SK-N-SH (cell line): ENCODE data around the gene CNTNAP2. TPM values are rescaled to one million over a fixed set of nuclear protein-coding genes. Genes with fewer than 3 reads are reported as not detected.

Source experiments
- CTCF ChIA-PET: fragments of 300-600, 350-600 bp; formaldehyde crosslinking; extraction: SDS; loops from one replicate; lab custom pipeline; 2021; lab: Yijun Ruan, JAX
- POLR2A ChIA-PET: fragments of 350-600 bp; sonication (Branson Sonifier 250); formaldehyde crosslinking; extraction: SDS; loops from one replicate; lab custom pipeline; 2020; ENCODE audit warnings: antibody characterized with exemption, inconsistent platforms; lab: Yijun Ruan, JAX
- DNase-seq: peaks from one replicate; pipeline ENCODE4 v3.0.0; 2012
- H2AFZ ChIP-seq: fragments of 200-600 bp; sonication (generic); 2 replicates; pipeline ENCODE4 v1.8.1; 2016; ENCODE audit warnings: antibody characterized with exemption, mild to moderate bottlenecking, low read depth
- H3F3A ChIP-seq: fragments of 200-600 bp; sonication (generic); replicated peaks from 2 replicates; pipeline ENCODE3; 2016; ENCODE audit warnings: antibody characterized with exemption, mild to moderate bottlenecking; ENCODE audit not compliant: insufficient read depth
- H3K27ac ChIP-seq, 2 experiments: fragments of 200-500 bp in 1 of 2; fragments of 200-600 bp in 1 of 2; sonication (Bioruptor generic) in 1 of 2; sonication (generic), shearing (Covaris generic) in 1 of 2; 2 replicates each; pipeline versions ENCODE4 v1.5.1 to v1.6.1; 2014 to 2016; ENCODE audit warnings: low read depth in 2 of 2, inconsistent platforms in 1 of 2, low read length in 1 of 2, mild to moderate bottlenecking in 1 of 2, mixed read lengths in 1 of 2
- H3K27me3 ChIP-seq: fragments of 200-600 bp; sonication (generic), shearing (Covaris generic); 2 replicates; pipeline ENCODE4 v1.6.1; 2016; ENCODE audit warnings: mixed run types; ENCODE audit not compliant: insufficient read depth
- H3K36me3 ChIP-seq, 2 experiments: fragments of 200-500 bp in 1 of 2; fragments of 200-600 bp in 1 of 2; sonication (Bioruptor generic) in 1 of 2; sonication (generic) in 1 of 2; replicated peaks in 1 of 2; 2 replicates each; pipeline versions ENCODE3 to v1.5.1; 2014 to 2016; ENCODE audit warnings: low read length in 1 of 2, mild to moderate bottlenecking in 1 of 2; ENCODE audit not compliant: insufficient read depth in 2 of 2, control insufficient read depth in 1 of 2
- H3K4me1 ChIP-seq, 2 experiments: fragments of 200-500 bp in 1 of 2; fragments of 200-600 bp in 1 of 2; sonication (Bioruptor generic) in 1 of 2; sonication (generic), shearing (Covaris generic) in 1 of 2; 2 replicates each; pipeline versions ENCODE4 v1.5.1 to v1.6.1; 2014 to 2016; ENCODE audit warnings: low read depth in 1 of 2, low read length in 1 of 2, mixed run types in 1 of 2; ENCODE audit not compliant: insufficient read depth in 2 of 2, control insufficient read depth in 1 of 2
- H3K4me2 ChIP-seq: fragments of 200-600 bp; sonication (generic), shearing (Covaris generic); 2 replicates; pipeline ENCODE4 v1.6.1; 2017; ENCODE audit warnings: mixed run types
- H3K4me3 ChIP-seq, 2 experiments: fragments of 200-500 bp in 1 of 2; fragments of 200-600 bp in 1 of 2; sonication (Bioruptor generic) in 1 of 2; sonication (generic), shearing (Covaris generic) in 1 of 2; 2 replicates each; pipeline versions ENCODE4 v1.5.1 to v1.8.1; 2014 to 2016; ENCODE audit warnings: low read depth in 2 of 2, inconsistent platforms in 1 of 2, low read length in 1 of 2, mild to moderate bottlenecking in 1 of 2, mixed read lengths in 1 of 2, moderate library complexity in 1 of 2
- H3K79me2 ChIP-seq: fragments of 200-600 bp; sonication (generic); 2 replicates; pipeline ENCODE4 v1.8.1; 2017; ENCODE audit warnings: mild to moderate bottlenecking; ENCODE audit not compliant: insufficient read depth
- H3K9ac ChIP-seq: fragments of 200-600 bp; sonication (generic); 2 replicates; pipeline ENCODE4 v1.6.1; 2017; ENCODE audit warnings: mixed run types
- H3K9me2 ChIP-seq: fragments of 200-600 bp; sonication (generic); 2 replicates; pipeline ENCODE4 v1.6.1; 2017; ENCODE audit warnings: mixed run types
- H3K9me3 ChIP-seq: fragments of 200-600 bp; sonication (generic); 2 replicates; pipeline ENCODE4 v1.6.1; 2017; ENCODE audit warnings: mixed run types, mild to moderate bottlenecking, moderate library complexity
- H4K20me1 ChIP-seq: fragments of 200-600 bp; sonication (generic); 2 replicates; pipeline ENCODE4 v1.6.1; 2017; ENCODE audit warnings: mild to moderate bottlenecking, mixed run types; ENCODE audit not compliant: insufficient read depth
- CHD2 ChIP-seq: fragments of 150-350 bp; IDR thresholded peaks from 2 replicates; pipeline ENCODE4 v1.6.1; 2018; ENCODE audit warnings: low read length; ENCODE audit not compliant: partially characterized antibody
- CTCF ChIP-seq: fragments of 200-600 bp; sonication (generic); IDR thresholded peaks from 2 replicates; pipeline ENCODE4 v1.6.1; 2017; ENCODE audit warnings: antibody characterized with exemption, mild to moderate bottlenecking, moderate library complexity
- EP300 ChIP-seq, 2 experiments: IDR thresholded peaks; 2 replicates each; pipeline versions ENCODE4 v1.4.0 to v1.6.1; 2012; ENCODE audit warnings: borderline replicate concordance in 1 of 2, low read depth in 1 of 2, low read length in 1 of 2
- FOSL2 ChIP-seq: IDR thresholded peaks from 2 replicates; pipeline ENCODE4 v1.4.0; 2012; ENCODE audit warnings: low read depth, mild to moderate bottlenecking, moderate library complexity, borderline replicate concordance
- GABPA ChIP-seq: IDR thresholded peaks from 2 replicates; pipeline ENCODE4 v1.4.0; 2012; ENCODE audit warnings: low read depth, mild to moderate bottlenecking
- IRF3 ChIP-seq: fragments of 150-350 bp; IDR thresholded peaks from 2 replicates; pipeline ENCODE4 v1.6.1; 2016; ENCODE audit warnings: mild to moderate bottlenecking, low read depth, low read length
- JUND ChIP-seq: IDR thresholded peaks from 2 replicates; pipeline ENCODE4 v1.4.0; 2012
- POLR2AphosphoS5 ChIP-seq: IDR thresholded peaks from 2 replicates; pipeline ENCODE4 v1.6.1; 2012; ENCODE audit warnings: low read depth, low read length
- REST ChIP-seq: IDR thresholded peaks from 2 replicates; pipeline ENCODE4 v1.6.1; 2012; ENCODE audit warnings: mild to moderate bottlenecking, low read depth, low read length, moderate library complexity
- RXRA ChIP-seq: IDR thresholded peaks from 2 replicates; pipeline ENCODE4 v1.4.0; 2012; ENCODE audit warnings: low read depth, mild to moderate bottlenecking, borderline replicate concordance
- SIN3A ChIP-seq: IDR thresholded peaks from 2 replicates; pipeline ENCODE4 v1.6.1; 2012; ENCODE audit warnings: low read depth, mild to moderate bottlenecking, low read length, moderate library complexity, borderline replicate concordance
- SMC3 ChIP-seq: IDR thresholded peaks from 2 replicates; pipeline ENCODE4 v1.6.1; 2012; ENCODE audit warnings: low read depth, low read length, improper control_type of control experiment
- TCF12 ChIP-seq: IDR thresholded peaks from 2 replicates; pipeline ENCODE4 v1.4.0; 2012
- TEAD4 ChIP-seq: IDR thresholded peaks from 2 replicates; pipeline ENCODE4 v1.4.0; 2012; ENCODE audit warnings: mild to moderate bottlenecking, borderline replicate concordance; ENCODE audit not compliant: insufficient read depth
- USF2 ChIP-seq: fragments of 150-350 bp; IDR thresholded peaks from 2 replicates; pipeline ENCODE4 v1.6.1; 2017; ENCODE audit warnings: antibody characterized with exemption, low read length, low read depth, borderline replicate concordance
- ZBTB33 ChIP-seq: IDR thresholded peaks from 2 replicates; pipeline ENCODE4 v1.4.0; 2012; ENCODE audit warnings: low read depth, borderline replicate concordance
- WGBS: methylation state at CpG from one replicate; pipeline ENCODE4 v1.1.6; 2017; ENCODE audit warnings: low lambda C conversion rate; 5-methylcytosine and 5-hydroxymethylcytosine counted together
- polyA plus RNA-seq, 3 experiments: library from polyadenylated mRNA; depleted of rRNA; stranded (reverse); fragments of >200 nt; gene quantifications; 2 replicates each; pipeline ENCODE4 v1.2.3, GENCODE V29; 2012

CNTNAP2 gene
- polyA plus RNA-seq, 1 of the 3 experiments (the other 2 are of a cell fraction): 3.4 TPM

- Histone ChIP-seq H3K4me2 (no peak overlapping the region), H3K27me3 (no peaks in the 10 kb centered on the region), H4K20me1 (no peaks in the 10 kb centered on the region), H3K79me2 (no peaks in the 10 kb centered on the region), H3K9ac (no peak overlapping the region), H3F3A (no peaks in the 10 kb centered on the region), H2AFZ (no peak overlapping the region), H3K36me3 (no peaks in the 10 kb centered on the region), H3K4me3 (no peak overlapping the region), H3K27ac (no peak overlapping the region), H3K4me1 (no peaks in the 10 kb centered on the region; a peak in 2 of 4 replicates), H3K9me2 (no peaks in the 10 kb centered on the region), H3K9me3 (no peaks in the 10 kb centered on the region)
- ChIA-PET POLR2A (no interaction called here), CTCF (no interaction called here)
- no peak for DNase-seq
- WGBS: 40% methylated on average over 7 of the region's 7 CpGs
- TF ChIP-seq TCF12: no peak
- TF ChIP-seq FOSL2: no peak
- TF ChIP-seq ZBTB33: no peak
- no peak for TF ChIP-seq TEAD4
- no peak for TF ChIP-seq CTCF
- no peak for TF ChIP-seq EP300 (IDR thresholded peaks at IDR 0.05; ENCODE audit: borderline replicate concordance in 1 of 2, low read depth in 1 of 2, low read length in 1 of 2)
- TF ChIP-seq IRF3: no peak
- no peak for TF ChIP-seq JUND
- no peak for TF ChIP-seq POLR2AphosphoS5
- no peak for TF ChIP-seq GABPA
- TF ChIP-seq REST: no peak
- TF ChIP-seq USF2: no peak
- TF ChIP-seq RXRA: no peak
- TF ChIP-seq SIN3A: no peak
- TF ChIP-seq CHD2: no peak
- no peak for TF ChIP-seq SMC3
Measured at GRCh38 chr7:146635205-146636032, 518.8 kb downstream of the CNTNAP2 start.
